Measurements from ENCODE around the gene OSBPL1A. TPM values are rescaled to one million over a fixed set of nuclear protein-coding genes. Genes with fewer than 3 reads are reported as not detected.
"Not testable (repeated sequence)": the region's sequence is repeated elsewhere in the genome, so short reads cannot be mapped to it uniquely, and the experiment has no call there.

OSBPL1A gene
- total RNA-seq, 6 donors from 2014 or later = 33.3 to 64.5 (median 55.4) TPM

- WGBS, 2 donors = 64 to 82% methylated on average over 6 of the region's 6 CpGs
These were observed 10.9 kb downstream of the OSBPL1A start for GRCh38 chr18:24386681-24387080.

GRCh38 chr18:24381126-24381525 lies 16.5 kb downstream of the OSBPL1A start:
- DNase-seq = no peak
- H3K4me3 ChIP-seq = no peak overlapping the region
- no peaks in the 10 kb centered on the region for H3K27me3 ChIP-seq
- H3K4me1 ChIP-seq = no peaks in the 10 kb centered on the region
- ATAC-seq (ENCODE audit: low FRiP score in 2 of 2) = no peak
- TF ChIP-seq EP300 (IDR thresholded peaks at IDR 0.05) = no peak
- no peak for TF ChIP-seq CTCF (IDR thresholded peaks at IDR 0.05)
- no peak for TF ChIP-seq POLR2A (IDR thresholded peaks at IDR 0.05)
- no peak for TF ChIP-seq POLR2AphosphoS5 (IDR thresholded peaks at IDR 0.05)
- H3K36me3 ChIP-seq = peaks cover 0 to 10% (median 8%) of the 10 kb centered on the region in 4 donors
- no peak overlapping the region for H3K27ac ChIP-seq
- 77 to 83% methylated on average over 1 of the region's 1 CpG for WGBS, 2 donors
- no peaks in the 10 kb centered on the region for H3K9me3 ChIP-seq

More at GRCh38 chr18:24386681-24387080, 10.9 kb downstream of the OSBPL1A start:
- no peaks in the 10 kb centered on the region for H3K36me3 ChIP-seq
- no peak overlapping the region for H3K27ac ChIP-seq
- H3K27me3 ChIP-seq = no peaks in the 10 kb centered on the region
- no peak for ATAC-seq (ENCODE audit: low FRiP score in 2 of 2)
- no peak overlapping the region for H3K4me3 ChIP-seq
- TF ChIP-seq CTCF (IDR thresholded peaks at IDR 0.05) (no peak), POLR2A (IDR thresholded peaks at IDR 0.05) (no peak), POLR2AphosphoS5 (IDR thresholded peaks at IDR 0.05) (no peak), EP300 (IDR thresholded peaks at IDR 0.05) (no peak)
- H3K4me1 ChIP-seq = no peaks in the 10 kb centered on the region
- no peak for DNase-seq
- H3K9me3 ChIP-seq = no peaks in the 10 kb centered on the region

DNA sequence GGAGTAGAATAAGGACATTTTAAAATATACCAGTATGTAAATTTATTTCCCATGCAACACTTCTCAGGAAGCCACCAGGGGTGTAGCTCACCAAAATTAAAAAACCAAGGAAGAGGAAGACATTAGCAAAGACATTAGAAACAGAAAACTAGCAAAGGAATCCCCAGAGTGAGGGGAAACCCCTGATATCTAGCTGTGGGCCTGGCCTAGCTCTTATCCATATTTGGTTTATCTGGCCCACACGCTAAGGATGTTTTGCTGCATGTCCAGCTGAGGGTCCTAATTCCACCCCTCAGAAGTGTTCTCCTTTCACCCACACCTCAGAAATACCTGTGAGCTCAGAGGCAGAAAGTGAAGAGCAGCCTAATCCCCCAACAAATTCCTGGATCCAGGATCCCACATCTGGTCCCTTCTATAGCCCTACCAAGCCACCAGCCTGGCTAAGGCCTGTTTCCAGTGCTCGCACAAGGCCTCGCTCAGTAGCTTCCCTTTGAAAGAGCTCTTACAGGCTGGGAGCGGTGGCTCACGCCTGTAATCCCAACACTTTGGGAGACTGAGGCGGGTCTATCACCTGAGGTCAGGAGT lies 17.4 kb downstream of the OSBPL1A start:
- no peak for DNase-seq
- H3K4me1 ChIP-seq = no peaks in the 10 kb centered on the region
- H3K27ac ChIP-seq = no peak overlapping the region
- ATAC-seq (ENCODE audit: low FRiP score in 2 of 2) = no peak
- 90 to 93% methylated on average over 6 of the region's 6 CpGs for WGBS, 2 donors
- peaks cover 0 to 17% (median 8%) of the 10 kb centered on the region in 4 donors for H3K36me3 ChIP-seq
- H3K4me3 ChIP-seq = no peak overlapping the region
- no peaks in the 10 kb centered on the region for H3K9me3 ChIP-seq
- TF ChIP-seq POLR2A (IDR thresholded peaks at IDR 0.05) = no peak
- no peaks in the 10 kb centered on the region for H3K27me3 ChIP-seq

GRCh38 chr18:24378598-24378997 lies 19.0 kb downstream of the OSBPL1A start:
- peaks cover 0 to 24% (median 8%) of the 10 kb centered on the region in 4 donors for H3K36me3 ChIP-seq
- 80 to 95% methylated on average over 1 of the region's 1 CpG for WGBS, 2 donors
- no peak overlapping the region for H3K4me3 ChIP-seq
- H3K9me3 ChIP-seq = no peaks in the 10 kb centered on the region
- no peaks in the 10 kb centered on the region for H3K27me3 ChIP-seq
- no peak overlapping the region for H3K27ac ChIP-seq
- ATAC-seq (ENCODE audit: low FRiP score in 2 of 2) (no peak), DNase-seq (no peak)
- TF ChIP-seq POLR2A (IDR thresholded peaks at IDR 0.05) = no peak
- no peaks in the 10 kb centered on the region for H3K4me1 ChIP-seq

GRCh38 chr18:24376531-24376930 lies 21.1 kb downstream of the OSBPL1A start:
- H3K36me3 ChIP-seq = peaks cover 0 to 24% (median 8%) of the 10 kb centered on the region in 4 donors
- not testable (repeated sequence) for H3K27ac ChIP-seq; H3K27me3 ChIP-seq; H3K9me3 ChIP-seq; ATAC-seq (ENCODE audit: low FRiP score in 2 of 2); H3K4me1 ChIP-seq; H3K4me3 ChIP-seq
- WGBS, 2 donors = 89 to 93% methylated on average over 6 to 9 of the region's 23 CpGs
- peak in 1 of 2 donors; percentile 82 for DNase-seq

DNA sequence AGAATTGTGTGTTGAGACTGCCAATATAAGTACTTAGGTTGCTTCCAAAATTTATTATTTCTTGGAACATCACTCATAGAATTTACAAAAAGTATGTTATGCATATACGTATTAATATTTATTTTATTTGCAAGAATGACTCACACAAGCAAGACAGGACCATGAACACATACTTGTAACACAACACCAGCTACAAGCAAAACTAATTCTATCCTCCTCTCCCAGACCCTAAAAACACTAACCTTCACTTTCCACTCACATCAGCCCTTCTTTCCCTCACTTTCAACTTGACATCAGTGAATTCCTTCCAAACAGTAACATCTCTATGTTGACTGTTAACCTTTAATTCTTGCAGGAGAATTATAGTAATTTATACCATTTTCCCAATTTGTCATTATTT lies 24.3 kb downstream of the OSBPL1A start:
- WGBS, 2 donors = 94 to 100% methylated on average over 1 of the region's 1 CpG

More for the DNA sequence above, 24.3 kb downstream of the OSBPL1A start:
- Histone ChIP-seq H3K27me3 (no peaks in the 10 kb centered on the region), H3K36me3 (peaks cover 2 to 24% (median 8%) of the 10 kb centered on the region in 4 donors), H3K9me3 (no peaks in the 10 kb centered on the region), H3K4me1 (no peaks in the 10 kb centered on the region), H3K27ac (no peak overlapping the region), H3K4me3 (no peak overlapping the region)
- TF ChIP-seq EP300 (IDR thresholded peaks at IDR 0.05) (no peak), POLR2A (IDR thresholded peaks at IDR 0.05) (no peak), POLR2AphosphoS5 (IDR thresholded peaks at IDR 0.05) (no peak), CTCF (IDR thresholded peaks at IDR 0.05) (no peak)
- DNase-seq (no peak), ATAC-seq (ENCODE audit: low FRiP score in 2 of 2) (no peak)
